IMR-90 (cell line): ENCODE data around the gene RNF148. TPM values are rescaled to one million over a fixed set of nuclear protein-coding genes. Genes with fewer than 3 reads are reported as not detected.

ENCODE experiments used
- ATAC-seq: fragments of 200-7000 bp; cut with Tn5 transposase; 2 replicates; pipeline ENCODE4 v1.9.1; 2020; ENCODE audit warnings: low read depth, mild to moderate bottlenecking, moderate library complexity
- BruUV-seq: library from RNA; stranded (reverse); fragments of 400-500 nt; replicated peaks from 2 replicates; lab custom pipeline; 2021; lab: Mats Ljungman, UMichigan
- CTCF ChIA-PET: fragments of 300-600 bp; formaldehyde crosslinking; extraction: SDS; loops from one replicate; lab custom pipeline; 2021; ENCODE audit warnings: antibody characterized with exemption; lab: Yijun Ruan, JAX
- POLR2A ChIA-PET: fragments of 300-600 bp; sonication (Branson Sonifier 250); formaldehyde crosslinking; loops from one replicate; lab custom pipeline; 2022; ENCODE audit warnings: antibody characterized with exemption; ENCODE audit not compliant: unreplicated experiment; lab: Charles Lee
- DNase-seq: peaks from one replicate; pipeline ENCODE4 v3.0.0; 2013
- H2AFZ ChIP-seq: replicated peaks from 2 replicates; pipeline ENCODE3; 2013; ENCODE audit warnings: low read length, mild to moderate bottlenecking; ENCODE audit not compliant: poor library complexity
- H2AK5ac ChIP-seq: 2 replicates; pipeline ENCODE4 v1.6.1; 2013; ENCODE audit warnings: low read depth, low read length, inconsistent platforms
- H2AK9ac ChIP-seq: replicated peaks from 2 replicates; pipeline ENCODE3; 2013; ENCODE audit warnings: mild to moderate bottlenecking, low read depth, low read length, moderate library complexity; ENCODE audit not compliant: poor library complexity
- H2BK120ac ChIP-seq: 2 replicates; pipeline ENCODE4 v1.6.1; 2013; ENCODE audit warnings: low read depth, low read length, inconsistent platforms
- H2BK15ac ChIP-seq: 3 replicates; pipeline ENCODE4 v1.6.1; 2013; ENCODE audit warnings: low read depth, low read length, inconsistent platforms
- H2BK20ac ChIP-seq: 2 replicates; pipeline ENCODE4 v1.6.1; 2013; ENCODE audit warnings: low read depth, mild to moderate bottlenecking, inconsistent platforms, low read length, moderate library complexity
- H2BK5ac ChIP-seq: 2 replicates; pipeline ENCODE4 v1.6.1; 2013; ENCODE audit warnings: mild to moderate bottlenecking, low read depth, low read length, inconsistent platforms; ENCODE audit not compliant: poor library complexity, severe bottlenecking
- H3K14ac ChIP-seq: replicated peaks from 2 replicates; pipeline ENCODE4 v1.6.1; 2013; ENCODE audit warnings: low read depth, low read length, inconsistent platforms
- H3K18ac ChIP-seq: 2 replicates; pipeline ENCODE4 v1.6.1; 2013; ENCODE audit warnings: low read depth, low read length, control low read depth
- H3K23ac ChIP-seq: 2 replicates; pipeline ENCODE4 v1.6.1; 2013; ENCODE audit warnings: low read depth, low read length, inconsistent platforms
- H3K27ac ChIP-seq: 2 replicates; pipeline ENCODE4 v1.5.1; 2013; ENCODE audit warnings: mild to moderate bottlenecking, control low read depth, low read length; ENCODE audit not compliant: insufficient read depth
- H3K27me3 ChIP-seq: 2 replicates; pipeline ENCODE4 v1.6.1; 2013; ENCODE audit warnings: low read length; ENCODE audit not compliant: control insufficient read depth, insufficient read depth
- H3K36me3 ChIP-seq: 2 replicates; pipeline ENCODE4 v1.6.1; 2013; ENCODE audit warnings: low read length, mixed read lengths; ENCODE audit not compliant: control insufficient read depth, insufficient read depth
- H3K4ac ChIP-seq: 2 replicates; pipeline ENCODE4 v1.6.1; 2013; ENCODE audit warnings: low read depth, low read length, inconsistent platforms
- H3K4me1 ChIP-seq: 2 replicates; pipeline ENCODE4 v1.6.1; 2013; ENCODE audit warnings: low read length, mixed read lengths; ENCODE audit not compliant: control insufficient read depth, insufficient read depth
- H3K4me2 ChIP-seq: 2 replicates; pipeline ENCODE4 v1.6.1; 2013; ENCODE audit warnings: low read depth, mild to moderate bottlenecking, control low read depth, low read length, moderate library complexity
- H3K4me3 ChIP-seq: 2 replicates; pipeline ENCODE4 v1.5.1; 2013; ENCODE audit warnings: low read depth, mild to moderate bottlenecking, control low read depth, low read length, moderate library complexity; ENCODE audit not compliant: insufficient read depth
- H3K56ac ChIP-seq: 2 replicates; pipeline ENCODE4 v1.6.1; 2013; ENCODE audit warnings: low read length, inconsistent platforms; ENCODE audit not compliant: insufficient read depth; ENCODE audit errors: extremely low read depth
- H3K79me1 ChIP-seq, 2 experiments: 2 replicates each; pipeline ENCODE4 v1.6.1; 2013; ENCODE audit warnings: low read length in 2 of 2, inconsistent platforms in 1 of 2, low read depth in 1 of 2
- H3K9ac ChIP-seq: 2 replicates; pipeline ENCODE4 v1.6.1; 2013; ENCODE audit warnings: low read depth, low read length, control low read depth
- H3K9me1 ChIP-seq: 2 replicates; pipeline ENCODE4 v1.6.1; 2013; ENCODE audit warnings: low read length, inconsistent platforms; ENCODE audit not compliant: insufficient read depth
- H3K9me3 ChIP-seq: 2 replicates; pipeline ENCODE4 v1.6.1; 2013; ENCODE audit warnings: low read length; ENCODE audit not compliant: control insufficient read depth, insufficient read depth
- H4K20me1 ChIP-seq: 2 replicates; pipeline ENCODE4 v1.6.1; 2013; ENCODE audit warnings: low read length, inconsistent platforms; ENCODE audit not compliant: insufficient read depth
- H4K5ac ChIP-seq: 2 replicates; pipeline ENCODE4 v1.6.1; 2013; ENCODE audit warnings: mild to moderate bottlenecking, low read depth, low read length, control low read depth
- H4K8ac ChIP-seq, 2 experiments: 2 replicates each; pipeline ENCODE4 v1.6.1; 2013; ENCODE audit warnings: low read depth in 2 of 2, low read length in 2 of 2, control low read depth in 1 of 2, inconsistent platforms in 1 of 2
- H4K91ac ChIP-seq: 2 replicates; pipeline ENCODE4 v1.6.1; 2013; ENCODE audit warnings: low read depth, low read length, inconsistent platforms; ENCODE audit not compliant: insufficient read depth
- FOS ChIP-seq: fragments of 150-350 bp; IDR thresholded peaks from 2 replicates; pipeline ENCODE4 v1.6.1; 2016; ENCODE audit warnings: low read depth, low read length
- MXI1 ChIP-seq: IDR thresholded peaks from 2 replicates; pipeline ENCODE4 v1.6.1; 2012; ENCODE audit warnings: low read depth, mild to moderate bottlenecking, low read length, moderate library complexity, borderline replicate concordance
- NFE2L2 ChIP-seq: fragments of 150-350 bp; IDR thresholded peaks from 2 replicates; pipeline ENCODE4 v1.6.1; 2016; ENCODE audit warnings: low read depth, mild to moderate bottlenecking, low read length
- POLR2A ChIP-seq: IDR thresholded peaks from 2 replicates; pipeline ENCODE4 v1.6.1; 2012; ENCODE audit warnings: mild to moderate bottlenecking, low read depth, low read length
- RCOR1 ChIP-seq: IDR thresholded peaks from 2 replicates; pipeline ENCODE4 v1.6.1; 2012; ENCODE audit warnings: mild to moderate bottlenecking, low read length, improper control_type of control experiment; ENCODE audit not compliant: insufficient replicate concordance
- RFX5 ChIP-seq: IDR thresholded peaks from 2 replicates; pipeline ENCODE4 v1.8.0; 2012; ENCODE audit warnings: low read depth, mild to moderate bottlenecking, low read length, moderate library complexity
- WGBS, 2 experiments: methylation state at CpG; one replicate each; pipeline versions ENCODE4 v1.1.5 to v1.1.7; 2013; ENCODE audit warnings: missing lambda C conversion rate in 2 of 2; ENCODE audit not compliant: insufficient read length in 1 of 2; ENCODE audit errors: extremely low coverage in 2 of 2; 5-methylcytosine and 5-hydroxymethylcytosine counted together
- dilution Hi-C: fragments of 300-500 bp; cut with HindIII; formaldehyde crosslinking; loops from one replicate; pipeline ENCODE4 v1.14.3; 2018; ENCODE audit warnings: low sequenced_read_pairs; ENCODE audit not compliant: unreplicated experiment
- in situ Hi-C: fragments of 300-500 bp; cut with MboI; formaldehyde crosslinking; loops from 3 replicates; pipeline ENCODE4 v1.14.3; 2019; ENCODE audit warnings: low sequenced_read_pairs, inconsistent platforms, mixed read lengths
- intact Hi-C: fragments of 100-400 bp; cut with micrococcal nuclease; formaldehyde crosslinking; loops from 2 replicates; pipeline ENCODE4 v1.10.0; 2022
- polyA plus RNA-seq, 3 experiments: library from polyadenylated mRNA; depleted of rRNA; stranded (reverse); fragments of >200 nt; gene quantifications; 2 replicates each; pipeline ENCODE4 v1.2.3, GENCODE V29; 2012; ENCODE audit warnings: low replicate concordance in 1 of 3
- total RNA-seq: library from RNA; depleted of rRNA; stranded (reverse); fragments of >200 nt; gene quantifications from 2 replicates; pipeline ENCODE4 v1.2.3, GENCODE V29; 2012

The RNF148 gene
- total and polyA plus RNA-seq, 2 of the 4 experiments (the other 2 are of a cell fraction) = not detected

DNA sequence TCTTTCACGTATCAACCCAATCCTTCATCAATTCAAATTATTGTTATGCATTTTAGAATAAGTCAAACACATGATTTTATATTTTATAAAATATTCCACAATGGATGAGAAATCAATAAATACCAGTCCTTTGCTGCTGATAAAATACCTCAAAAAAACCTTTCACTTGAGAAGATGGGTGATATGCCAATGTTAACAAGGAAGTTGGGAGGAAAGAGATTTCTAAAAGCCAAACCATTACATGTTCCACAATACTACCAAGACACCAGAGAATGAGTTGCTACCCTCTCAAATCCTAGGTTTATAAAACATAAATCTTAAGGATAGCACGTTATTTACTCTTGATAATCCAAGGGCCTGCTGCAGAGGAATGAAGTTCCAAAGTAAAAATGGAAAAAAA lies 18.2 kb downstream of the RNF148 start:
- Histone ChIP-seq H2AK5ac (no peak overlapping the region), H4K91ac (no peak overlapping the region), H2BK120ac (no peak overlapping the region), H3K23ac (no peak overlapping the region), H3K27me3 (no peaks in the 10 kb centered on the region), H2BK15ac (no peak overlapping the region), H3K27ac (no peak overlapping the region), H3K9me1 (no peaks in the 10 kb centered on the region), H3K18ac (no peak overlapping the region), H3K4me2 (no peak overlapping the region), H3K9ac (no peak overlapping the region), H3K79me1 (no peaks in the 10 kb centered on the region), H4K20me1 (no peaks in the 10 kb centered on the region), H3K4ac (no peak overlapping the region), H3K14ac (no peak overlapping the region), H4K8ac (no peak overlapping the region), H2BK20ac (no peak overlapping the region), H4K5ac (no peak overlapping the region), H3K56ac (no peak overlapping the region), H2BK5ac (no peak overlapping the region), H2AK9ac (no peak overlapping the region), H3K4me3 (no peak overlapping the region), H3K4me1 (no peaks in the 10 kb centered on the region), H3K9me3 (peaks cover 13% of the 10 kb centered on the region), H3K36me3 (no peaks in the 10 kb centered on the region), H2AFZ (no peak overlapping the region)
- ATAC-seq = no peak
- DNase-seq = no peak
- POLR2A ChIA-PET = no interaction called here
- 100% methylated on average over 1 of the region's 2 CpGs; no CpG with 5 or more reads in 1 of the 2 experiments for WGBS, 2 experiments
- TF ChIP-seq RCOR1 (no peak), POLR2A (no peak), NFE2L2 (no peak), FOS (no peak), RFX5 (no peak), MXI1 (no peak)
- dilution Hi-C loops = no loop called here
- no TSS peak for BruUV-seq
- CTCF ChIA-PET = no interaction called here
- in situ Hi-C loops = no loop called here
- intact Hi-C loops = no loop called here
